Measurements from ENCODE around the gene ZNF362. TPM values are rescaled to one million over a fixed set of nuclear protein-coding genes. Genes with fewer than 3 reads are reported as not detected.
"Not testable (repeated sequence)": the region's sequence is repeated elsewhere in the genome, so short reads cannot be mapped to it uniquely, and the experiment has no call there.

Gene ZNF362
- polyA plus RNA-seq, 4 donors: 53.4 to 68.1 (median 61.4) TPM

- no peak for DNase-seq (ENCODE audit: low read depth in 4 of 4, low spot score in 3 of 4)
Observed at GRCh38 chr1:33302325-33302724, 46.0 kb downstream of the ZNF362 start.

DNA sequence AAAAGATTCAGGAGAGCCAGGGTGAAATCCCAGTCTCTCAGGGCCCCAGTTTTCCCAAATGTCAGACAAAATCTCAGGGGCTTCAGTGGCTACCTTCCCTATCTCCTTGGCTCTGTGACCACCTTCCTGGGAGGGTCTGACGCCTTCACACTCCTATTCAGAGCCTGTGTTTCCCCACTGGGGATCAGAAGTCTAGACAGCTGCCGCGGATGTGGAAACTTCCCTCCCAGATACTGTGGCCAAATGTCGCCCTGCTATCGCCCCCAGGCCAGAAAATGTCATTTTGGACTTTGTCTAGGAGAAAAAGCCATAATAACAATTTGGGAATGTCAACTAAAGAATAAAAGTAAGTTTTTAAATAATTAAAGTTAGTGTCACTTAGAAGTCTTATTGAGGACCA lies 48.7 kb downstream of the ZNF362 start:
- no peak for DNase-seq (ENCODE audit: low read depth in 4 of 4, low spot score in 3 of 4)

- no peak for DNase-seq (ENCODE audit: low read depth in 4 of 4, low spot score in 3 of 4)
Observed at GRCh38 chr1:33305816-33306652, 49.7 kb downstream of the ZNF362 start.

GRCh38 chr1:33306653-33307493 lies 50.6 kb downstream of the ZNF362 start:
- DNase-seq (ENCODE audit: low read depth in 4 of 4, low spot score in 3 of 4): no peak

DNA sequence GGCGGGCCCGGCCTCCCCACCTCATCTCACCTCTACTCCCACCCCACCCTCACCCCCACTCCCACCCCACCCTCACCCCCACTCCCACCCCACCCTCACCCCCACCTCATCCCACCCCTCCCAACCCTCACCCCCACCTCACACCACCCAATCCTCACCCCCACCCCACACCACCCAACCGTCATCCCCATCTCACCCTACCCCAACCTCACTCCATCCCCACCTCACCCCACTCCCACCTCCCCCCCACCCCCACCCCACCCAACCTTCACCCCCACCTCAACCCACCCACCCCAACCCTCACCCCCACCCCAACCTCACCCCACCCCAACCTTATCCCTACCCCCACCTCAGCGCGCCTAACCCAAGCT lies 51.2 kb downstream of the ZNF362 start:
- no peak for DNase-seq (ENCODE audit: low read depth in 4 of 4, low spot score in 3 of 4)

DNA sequence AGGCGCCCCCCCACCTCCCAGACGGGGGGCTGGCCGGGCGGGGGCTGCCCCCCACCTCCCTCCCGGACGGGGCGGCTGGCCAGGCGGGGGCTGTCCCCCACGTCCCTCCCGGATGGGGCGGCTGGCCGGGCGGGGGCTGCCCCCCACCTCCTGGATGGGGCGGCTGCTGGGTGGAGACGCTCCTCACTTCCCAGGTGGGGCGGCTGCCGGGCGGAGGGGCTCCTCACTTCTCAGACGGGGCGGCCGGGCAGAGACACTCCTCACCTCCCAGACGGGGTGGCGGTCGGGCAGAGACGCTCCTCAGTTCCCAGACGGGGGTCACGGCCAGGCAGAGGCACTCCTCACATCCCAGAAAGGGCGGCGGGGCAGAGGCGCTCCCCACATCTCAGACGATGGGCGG lies 53.1 kb downstream of the ZNF362 start:
- not testable (repeated sequence) for DNase-seq (ENCODE audit: low read depth in 4 of 4, low spot score in 3 of 4)

DNA sequence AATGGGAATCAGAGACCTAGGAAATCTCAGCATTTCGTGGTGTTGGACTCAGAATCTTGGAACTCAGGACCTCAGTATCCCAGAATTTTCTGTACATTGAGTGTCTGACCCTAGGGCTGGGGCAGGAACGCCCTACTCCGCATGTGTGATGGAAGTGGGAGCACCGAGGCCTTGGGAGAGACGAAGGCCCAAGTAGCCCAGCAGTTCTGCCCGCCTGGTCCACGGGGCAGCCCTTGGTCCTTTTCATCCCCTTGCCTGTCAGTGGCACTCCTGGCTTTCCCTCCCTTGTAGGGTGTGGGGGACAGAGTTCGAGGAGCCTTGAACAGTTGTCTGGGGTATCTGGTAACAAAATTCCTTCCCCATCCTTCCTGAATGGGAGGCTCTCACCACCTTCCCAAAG lies 54.4 kb downstream of the ZNF362 start:
- DNase-seq (ENCODE audit: low read depth in 4 of 4, low spot score in 3 of 4): no peak

GRCh38 chr1:33311706-33312412 lies 55.6 kb downstream of the ZNF362 start:
- DNase-seq (ENCODE audit: low read depth in 4 of 4, low spot score in 3 of 4): no peak

- DNase-seq (ENCODE audit: low read depth in 4 of 4, low spot score in 3 of 4): no peak
Observed at GRCh38 chr1:33312413-33312749, 56.1 kb downstream of the ZNF362 start.

DNA sequence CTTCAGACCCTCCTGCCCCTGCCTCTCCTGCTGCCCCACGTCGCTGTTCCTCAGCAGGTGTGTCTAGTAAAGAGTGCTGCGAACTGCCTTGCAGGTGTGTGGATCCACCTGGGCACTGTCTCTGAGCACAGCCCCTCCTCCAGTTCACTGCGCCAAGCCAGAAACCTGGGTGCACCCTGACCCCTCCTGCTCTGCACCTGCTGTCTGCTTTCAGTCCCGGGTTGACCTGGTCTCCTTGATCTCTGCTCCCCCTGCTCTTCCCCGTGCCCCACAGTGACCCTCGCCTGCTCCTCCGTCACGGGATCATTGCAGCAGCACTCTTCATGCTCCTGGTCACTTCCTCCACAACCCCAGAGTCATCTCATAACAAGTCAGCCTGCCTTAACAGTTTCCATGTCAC lies 58.1 kb downstream of the ZNF362 start:
- DNase-seq (ENCODE audit: low read depth in 4 of 4, low spot score in 3 of 4): no peak

DNA sequence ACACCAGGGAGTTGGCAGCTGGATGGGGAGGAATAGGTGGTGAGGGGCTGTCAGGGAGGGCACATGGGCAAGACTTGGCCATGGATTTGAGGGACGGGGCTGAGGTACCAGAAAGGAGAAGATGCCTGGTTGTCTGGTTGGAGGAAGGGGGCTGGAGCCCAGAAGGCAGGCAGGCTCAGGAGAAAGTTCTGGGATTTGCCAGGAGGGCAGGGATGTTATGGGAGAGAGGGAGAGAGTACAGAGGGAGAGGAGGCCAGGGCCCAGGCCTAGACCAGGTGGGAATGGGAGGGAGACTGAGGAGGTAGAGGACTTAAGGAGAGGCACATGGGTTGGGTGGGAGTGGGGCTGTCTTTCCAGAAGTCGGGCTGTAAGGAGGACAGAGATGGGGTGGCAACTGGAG lies 60.3 kb downstream of the ZNF362 start:
- no peak for DNase-seq (ENCODE audit: low read depth in 4 of 4, low spot score in 3 of 4)

GRCh38 chr1:33317354-33317753 lies 61.1 kb downstream of the ZNF362 start:
- no peak for DNase-seq (ENCODE audit: low read depth in 4 of 4, low spot score in 3 of 4)

- no peak for DNase-seq (ENCODE audit: low read depth in 4 of 4, low spot score in 3 of 4)
Observed at GRCh38 chr1:33317946-33318345, 61.7 kb downstream of the ZNF362 start.

GRCh38 chr1:33319186-33319948 lies 63.1 kb downstream of the ZNF362 start:
- DNase-seq (ENCODE audit: low read depth in 4 of 4, low spot score in 3 of 4): no peak

- no peak for DNase-seq (ENCODE audit: low read depth in 4 of 4, low spot score in 3 of 4)
Observed at GRCh38 chr1:33319949-33320618, 63.8 kb downstream of the ZNF362 start.

DNA sequence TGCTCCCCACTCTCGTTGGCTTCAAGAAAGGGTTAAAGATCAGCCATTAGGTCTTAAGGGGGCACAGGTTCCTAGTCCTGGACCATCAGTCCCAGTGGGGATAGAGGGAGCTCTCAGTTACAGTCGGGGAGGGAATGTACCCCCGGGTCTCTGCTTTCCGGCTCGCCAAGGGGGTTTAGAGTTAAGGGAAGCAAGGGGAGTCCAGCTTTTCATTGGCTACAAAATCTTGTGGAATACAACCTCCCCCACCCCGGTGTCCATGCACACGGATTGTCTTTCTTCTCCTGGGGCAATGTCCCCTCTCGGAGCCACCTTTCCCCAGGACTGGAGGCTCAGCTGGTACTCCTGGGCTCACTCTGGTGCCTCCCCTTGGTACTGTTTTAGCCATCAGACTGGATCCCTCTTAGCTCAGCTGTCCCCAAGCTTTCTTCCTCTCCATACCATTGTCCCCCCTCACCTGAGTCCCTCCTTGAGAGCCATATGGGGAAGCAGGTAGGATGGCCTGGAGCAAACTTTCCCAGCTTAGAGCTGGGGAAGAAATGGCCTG lies 64.4 kb downstream of the ZNF362 start, which contains the start of gene A3GALT2:
TSS of gene A3GALT2 (minus strand) at position 480 of the 547 bp plus-strand sequence. CDS start at position 480, 0 bp downstream.
- DNase-seq (ENCODE audit: low read depth in 4 of 4, low spot score in 3 of 4): no peak

DNA sequence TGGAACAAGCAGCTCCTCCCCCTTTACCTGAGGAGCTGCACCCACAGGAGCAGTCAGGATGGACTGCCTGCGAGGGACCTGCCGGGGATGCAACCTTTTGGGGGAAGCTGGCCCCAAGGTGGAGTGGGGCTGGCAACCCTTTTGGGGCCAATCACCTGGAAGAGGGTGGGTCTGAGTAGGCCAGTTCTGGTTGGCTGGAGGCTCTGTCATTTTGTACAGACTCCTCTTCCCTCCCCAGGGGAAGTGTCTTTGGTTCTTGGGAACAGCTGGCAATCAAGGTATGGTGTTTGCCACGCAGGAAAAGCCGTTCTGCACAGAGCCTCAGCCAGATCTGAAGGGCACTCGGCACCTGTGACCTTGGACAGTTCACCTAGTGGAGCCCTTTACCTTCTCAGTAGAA lies 64.9 kb downstream of the ZNF362 start:
- no peak for DNase-seq (ENCODE audit: low read depth in 4 of 4, low spot score in 3 of 4)

GRCh38 chr1:33322109-33322508 lies 65.8 kb downstream of the ZNF362 start:
- DNase-seq (ENCODE audit: low read depth in 4 of 4, low spot score in 3 of 4): no peak

DNA sequence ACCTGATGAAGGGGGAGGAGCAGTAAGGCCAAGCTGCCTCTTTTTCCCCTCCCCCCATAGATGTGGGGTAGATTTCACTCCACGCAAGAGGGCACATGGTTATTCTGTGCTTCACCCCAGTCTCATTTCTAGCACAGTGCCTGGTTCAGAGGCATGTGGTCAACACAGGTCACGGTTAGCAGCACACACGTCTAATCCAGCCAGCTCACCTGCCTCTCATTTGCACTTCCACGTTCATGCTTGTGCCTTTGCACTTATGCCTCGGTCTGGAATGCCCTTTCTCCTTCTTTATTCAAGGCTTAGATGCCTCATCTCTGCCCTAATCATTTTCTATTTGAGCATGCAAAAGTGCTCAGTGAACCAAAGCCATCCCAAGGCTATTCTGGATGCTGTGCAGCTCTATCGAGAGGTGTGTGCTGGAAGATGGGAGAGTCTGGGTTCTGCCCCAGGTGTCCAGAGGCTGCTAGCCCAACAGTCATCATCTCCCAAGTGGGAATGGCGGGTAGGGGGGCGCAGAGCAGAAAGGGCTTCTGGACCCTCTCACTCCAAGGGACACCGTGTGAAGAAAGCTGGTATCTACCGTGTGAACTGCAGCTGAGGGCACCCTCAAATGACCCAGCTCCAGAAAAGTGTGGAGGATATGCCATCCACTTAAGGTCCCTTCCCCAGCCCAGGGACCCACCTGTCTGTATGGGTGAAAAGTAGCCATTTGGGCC lies 66.7 kb downstream of the ZNF362 start:
- no peak for DNase-seq (ENCODE audit: low read depth in 4 of 4, low spot score in 3 of 4)
